ENCODE data around the gene VPS13A. TPM values are rescaled to one million over a fixed set of nuclear protein-coding genes. Genes with fewer than 3 reads are reported as not detected.

Gene VPS13A
- total RNA-seq, 1 experiment from 2014 or later = 52.8 TPM

DNA sequence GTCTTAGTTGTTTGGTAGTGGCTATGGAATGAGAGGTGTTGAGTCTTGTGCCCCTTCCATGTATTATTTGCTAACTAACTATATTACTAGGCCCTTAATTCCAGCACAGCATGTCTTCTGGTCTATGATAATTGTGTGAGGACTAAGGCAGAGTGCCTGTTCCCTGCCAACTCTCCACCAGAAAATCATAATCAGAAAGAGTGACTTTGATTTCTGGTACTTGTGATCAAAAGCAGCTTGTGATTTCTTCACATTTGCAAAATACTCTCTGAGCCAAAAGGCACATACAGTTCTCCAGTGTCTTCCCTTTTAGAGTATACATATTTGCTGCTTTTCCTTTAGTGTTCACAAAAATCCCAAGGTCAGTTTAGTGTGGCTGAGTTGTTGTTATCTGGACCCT lies 240.9 kb downstream of the VPS13A start:
- TF ChIP-seq FOSL1 (IDR thresholded peaks at IDR 0.05; ENCODE audit: low read depth) (no peak), SP1 (IDR thresholded peaks at IDR 0.05; ENCODE audit: low read depth) (no peak), ZNF274 (IDR thresholded peaks at IDR 0.05; ENCODE audit: low read depth, low read length) (no peak), POLR2A (IDR thresholded peaks at IDR 0.05; ENCODE audit: borderline replicate concordance, extremely low read depth, insufficient read depth, insufficient read length) (no peak)
- TF ChIP-seq, protein P1, sequence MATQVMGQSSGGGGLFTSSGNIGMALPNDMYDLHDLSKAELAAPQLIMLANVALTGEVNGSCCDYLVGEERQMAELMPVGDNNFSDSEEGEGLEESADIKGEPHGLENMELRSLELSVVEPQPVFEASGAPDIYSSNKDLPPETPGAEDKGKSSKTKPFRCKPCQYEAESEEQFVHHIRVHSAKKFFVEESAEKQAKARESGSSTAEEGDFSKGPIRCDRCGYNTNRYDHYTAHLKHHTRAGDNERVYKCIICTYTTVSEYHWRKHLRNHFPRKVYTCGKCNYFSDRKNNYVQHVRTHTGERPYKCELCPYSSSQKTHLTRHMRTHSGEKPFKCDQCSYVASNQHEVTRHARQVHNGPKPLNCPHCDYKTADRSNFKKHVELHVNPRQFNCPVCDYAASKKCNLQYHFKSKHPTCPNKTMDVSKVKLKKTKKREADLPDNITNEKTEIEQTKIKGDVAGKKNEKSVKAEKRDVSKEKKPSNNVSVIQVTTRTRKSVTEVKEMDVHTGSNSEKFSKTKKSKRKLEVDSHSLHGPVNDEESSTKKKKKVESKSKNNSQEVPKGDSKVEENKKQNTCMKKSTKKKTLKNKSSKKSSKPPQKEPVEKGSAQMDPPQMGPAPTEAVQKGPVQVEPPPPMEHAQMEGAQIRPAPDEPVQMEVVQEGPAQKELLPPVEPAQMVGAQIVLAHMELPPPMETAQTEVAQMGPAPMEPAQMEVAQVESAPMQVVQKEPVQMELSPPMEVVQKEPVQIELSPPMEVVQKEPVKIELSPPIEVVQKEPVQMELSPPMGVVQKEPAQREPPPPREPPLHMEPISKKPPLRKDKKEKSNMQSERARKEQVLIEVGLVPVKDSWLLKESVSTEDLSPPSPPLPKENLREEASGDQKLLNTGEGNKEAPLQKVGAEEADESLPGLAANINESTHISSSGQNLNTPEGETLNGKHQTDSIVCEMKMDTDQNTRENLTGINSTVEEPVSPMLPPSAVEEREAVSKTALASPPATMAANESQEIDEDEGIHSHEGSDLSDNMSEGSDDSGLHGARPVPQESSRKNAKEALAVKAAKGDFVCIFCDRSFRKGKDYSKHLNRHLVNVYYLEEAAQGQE (IDR thresholded peaks at IDR 0.05; ENCODE audit: low read depth) = no peak
- ATAC-seq (no peak), DNase-seq (ENCODE audit: low read depth, low spot score) (no peak)
- no TSS peak for BruUV-seq (replicated peaks)
- CTCF ChIA-PET = no interaction called here
- H3K9me3 ChIP-seq (ENCODE audit: control insufficient read depth in 1 of 2, insufficient read depth in 1 of 2, low read depth in 1 of 2, low read length in 2 of 2) = no peaks in the 10 kb centered on the region
- POLR2A ChIA-PET = no interaction called here
- no peaks in the 10 kb centered on the region for H4K20me1 ChIP-seq (ENCODE audit: insufficient read depth)
- no peak overlapping the region for H3K4me2 ChIP-seq (ENCODE audit: low read length)
- no peaks in the 10 kb centered on the region for H3K36me3 ChIP-seq (ENCODE audit: control insufficient read depth in 1 of 2, insufficient read depth in 2 of 2, low read length in 2 of 2)
- intact Hi-C loops (cut with micrococcal nuclease) = no loop called here
- no peaks in the 10 kb centered on the region for H3K9me2 ChIP-seq (ENCODE audit: insufficient read depth)
- H3K9ac ChIP-seq (ENCODE audit: low read length) = no peak overlapping the region
- no peaks in the 10 kb centered on the region for H3K79me2 ChIP-seq (ENCODE audit: insufficient read depth, low read length)
- H2AFZ ChIP-seq (ENCODE audit: low read depth, low read length, poor library complexity, severe bottlenecking) = no peak overlapping the region
- H3K4me3 ChIP-seq (replicated peaks in 1 of 2; ENCODE audit: low read depth in 1 of 2, low read length in 2 of 2) = no peak overlapping the region
- no peak overlapping the region for H3K27ac ChIP-seq (ENCODE audit: low read depth, low read length)
- no peaks in the 10 kb centered on the region for H3K4me1 ChIP-seq (ENCODE audit: control insufficient read depth in 1 of 2, insufficient read depth in 2 of 2, low read length in 2 of 2)
- H3K27me3 ChIP-seq (ENCODE audit: insufficient read depth, low read length) = no peaks in the 10 kb centered on the region
- RAD21 ChIA-PET (ENCODE audit: low non-redundant PET in 1 of 2, low total read pairs in 2 of 2, uncharacterized antibody in 2 of 2, unreplicated experiment in 2 of 2) = no interaction called here

DNA sequence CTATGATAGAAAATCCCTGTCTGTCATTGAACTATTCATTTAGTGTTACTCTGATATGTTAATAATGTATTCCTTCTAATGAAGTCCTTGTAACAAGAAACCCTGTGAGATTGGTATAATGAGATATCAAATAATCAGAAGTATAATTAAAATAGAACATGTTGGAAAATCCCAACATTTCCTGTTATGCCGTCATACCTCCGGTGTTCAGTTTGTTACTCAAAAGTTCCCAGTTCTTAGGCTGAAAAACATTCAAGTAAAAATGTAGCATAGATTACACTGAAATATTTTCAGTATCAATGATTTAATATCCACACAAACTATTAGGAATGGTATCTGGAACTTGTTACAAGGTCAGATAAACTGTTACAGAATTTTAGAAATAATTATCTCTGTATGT lies 243.3 kb downstream of the VPS13A start:
- Histone ChIP-seq H3K36me3 (ENCODE audit: control insufficient read depth in 1 of 2, insufficient read depth in 2 of 2, low read length in 2 of 2) (no peaks in the 10 kb centered on the region), H3K27me3 (ENCODE audit: insufficient read depth, low read length) (no peaks in the 10 kb centered on the region), H3K27ac (ENCODE audit: low read depth, low read length) (no peak overlapping the region), H3K9ac (ENCODE audit: low read length) (no peak overlapping the region), H3K79me2 (ENCODE audit: insufficient read depth, low read length) (no peaks in the 10 kb centered on the region), H4K20me1 (ENCODE audit: insufficient read depth) (no peaks in the 10 kb centered on the region), H3K4me1 (ENCODE audit: control insufficient read depth in 1 of 2, insufficient read depth in 2 of 2, low read length in 2 of 2) (no peaks in the 10 kb centered on the region), H3K4me3 (replicated peaks in 1 of 2; ENCODE audit: low read depth in 1 of 2, low read length in 2 of 2) (no peak overlapping the region), H3K9me2 (ENCODE audit: insufficient read depth) (no peaks in the 10 kb centered on the region), H3K9me3 (ENCODE audit: control insufficient read depth in 1 of 2, insufficient read depth in 1 of 2, low read depth in 1 of 2, low read length in 2 of 2) (no peaks in the 10 kb centered on the region), H3K4me2 (ENCODE audit: low read length) (no peak overlapping the region), H2AFZ (ENCODE audit: low read depth, low read length, poor library complexity, severe bottlenecking) (no peak overlapping the region)
- no peak for DNase-seq (ENCODE audit: low read depth, low spot score)
- POLR2A ChIA-PET = no interaction called here
- intact Hi-C loops (cut with micrococcal nuclease) = no loop called here
- no peak for ATAC-seq
- RAD21 ChIA-PET (ENCODE audit: low non-redundant PET in 1 of 2, low total read pairs in 2 of 2, uncharacterized antibody in 2 of 2, unreplicated experiment in 2 of 2) = no interaction called here
- BruUV-seq (replicated peaks) = no TSS peak
- CTCF ChIA-PET = no interaction called here
- TF ChIP-seq ELF1 (IDR thresholded peaks at IDR 0.05; ENCODE audit: borderline replicate concordance, low read depth) (no peak), EGR1 (IDR thresholded peaks at IDR 0.05; ENCODE audit: low read depth) (no peak), JUND (IDR thresholded peaks at IDR 0.05) (no peak), ZNF274 (IDR thresholded peaks at IDR 0.05; ENCODE audit: low read depth, low read length) (no peak), CEBPB (IDR thresholded peaks at IDR 0.05; ENCODE audit: low read depth) (no peak)
- TF ChIP-seq, protein P2, sequence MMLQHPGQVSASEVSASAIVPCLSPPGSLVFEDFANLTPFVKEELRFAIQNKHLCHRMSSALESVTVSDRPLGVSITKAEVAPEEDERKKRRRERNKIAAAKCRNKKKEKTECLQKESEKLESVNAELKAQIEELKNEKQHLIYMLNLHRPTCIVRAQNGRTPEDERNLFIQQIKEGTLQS (IDR thresholded peaks at IDR 0.05) = no peak
- TF ChIP-seq, protein P3, sequence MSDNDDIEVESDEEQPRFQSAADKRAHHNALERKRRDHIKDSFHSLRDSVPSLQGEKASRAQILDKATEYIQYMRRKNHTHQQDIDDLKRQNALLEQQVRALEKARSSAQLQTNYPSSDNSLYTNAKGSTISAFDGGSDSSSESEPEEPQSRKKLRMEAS (IDR thresholded peaks at IDR 0.05) = no peak

Measured in HCT116 (cell line).